Activated CD8-positive, alpha-beta memory T cell treated with anti-CD3 and anti-CD28 coated beads, Interleukin-2, amount 10 ng/mL, durations not matched to agents 7 days and 5 days (primary cell): Measurements from ENCODE around the gene PTPN3. TPM values are rescaled to one million over a fixed set of nuclear protein-coding genes. Genes with fewer than 3 reads are reported as not detected.
"Not testable (repeated sequence)": the region's sequence is repeated elsewhere in the genome, so short reads cannot be mapped to it uniquely, and the experiment has no call there.

Experiments
- ATAC-seq: fragments of 150-1000 bp; cut with Tn5 transposase; one replicate; pipeline ENCODE4 v1.10.0; 2021; ENCODE audit warnings: moderate library complexity
- CTCF ChIA-PET: fragments of 350-600 bp; sonication (Branson Sonifier 250); formaldehyde crosslinking; loops from one replicate; lab custom pipeline; 2021; ENCODE audit warnings: antibody characterized with exemption; lab: Charles Lee
- DNase-seq: peaks from one replicate; pipeline ENCODE4 v3.0.0-alpha.2; 2020
- H3K27ac Mint-ChIP-seq: one replicate; pipeline ENCODE4 v1.8.0; 2021; ENCODE audit warnings: mild to moderate bottlenecking, mixed read lengths
- H3K27me3 Mint-ChIP-seq: one replicate; pipeline ENCODE4 v1.8.0; 2021; ENCODE audit warnings: mixed read lengths
- H3K36me3 Mint-ChIP-seq: one replicate; pipeline ENCODE4 v1.8.0; 2021; ENCODE audit warnings: mild to moderate bottlenecking, mixed read lengths
- H3K4me1 Mint-ChIP-seq: one replicate; pipeline ENCODE4 v1.8.0; 2021; ENCODE audit warnings: mixed read lengths
- H3K4me3 Mint-ChIP-seq: one replicate; pipeline ENCODE4 v1.8.0; 2021; ENCODE audit warnings: mild to moderate bottlenecking, moderate library complexity, mixed read lengths
- H3K9me3 Mint-ChIP-seq: one replicate; pipeline ENCODE4 v1.8.0; 2022; ENCODE audit warnings: low read depth, mixed read lengths
- total RNA-seq, 2 experiments: library from RNA; stranded (reverse); gene quantifications; one replicate each; pipeline ENCODE4 v1.2.3, GENCODE V29; 2021

The PTPN3 gene
- total RNA-seq, 2 experiments from 2014 or later: 0.50 to 4.1 TPM

- no peak for ATAC-seq
- Mint-ChIP-seq H3K4me3 (no peak overlapping the region), H3K27me3 (peaks cover 5% of the 10 kb centered on the region), H3K9me3 (no peaks in the 10 kb centered on the region), H3K27ac (no peak overlapping the region), H3K4me1 (no peaks in the 10 kb centered on the region), H3K36me3 (no peaks in the 10 kb centered on the region)
- no peak for DNase-seq
- CTCF ChIA-PET: interaction anchor here (0.5 to 1.1 kb wide), 2 partner anchors 17 to 160 kb away, joined by 3 read pairs; no protein-coding TSS in a partner anchor
Observed at GRCh38 chr9:109517901-109518377, 19.8 kb upstream of the PTPN3 start.

- H3K27ac Mint-ChIP-seq: no peak overlapping the region
- ATAC-seq (no peak), DNase-seq (no peak)
- H3K4me1 Mint-ChIP-seq: no peaks in the 10 kb centered on the region
- no peak overlapping the region for H3K4me3 Mint-ChIP-seq
- H3K36me3 Mint-ChIP-seq: no peaks in the 10 kb centered on the region
- CTCF ChIA-PET: interaction anchor here (0.6 kb wide), 1 partner anchor 610 kb away, joined by 3 read pairs; no protein-coding TSS in a partner anchor
- H3K9me3 Mint-ChIP-seq: no peaks in the 10 kb centered on the region
- peaks cover 9% of the 10 kb centered on the region for H3K27me3 Mint-ChIP-seq
Observed at GRCh38 chr9:109513871-109514270, 15.8 kb upstream of the PTPN3 start.

- ATAC-seq: no peak
- no peaks in the 10 kb centered on the region for H3K9me3 Mint-ChIP-seq
Observed at GRCh38 chr9:109512170-109512756, 14.2 kb upstream of the PTPN3 start.

GRCh38 chr9:109510506-109510905 is 12.4 kb upstream of the PTPN3 start:
- Mint-ChIP-seq H3K9me3 (no peaks in the 10 kb centered on the region), H3K4me3 (no peak overlapping the region), H3K36me3 (no peaks in the 10 kb centered on the region), H3K27me3 (peaks cover 10% of the 10 kb centered on the region), H3K4me1 (no peaks in the 10 kb centered on the region), H3K27ac (no peak overlapping the region)
- CTCF ChIA-PET: no interaction called here
- ATAC-seq (no peak), DNase-seq (no peak)

More at GRCh38 chr9:109512170-109512756, 14.2 kb upstream of the PTPN3 start:
- no peak overlapping the region for H3K27ac Mint-ChIP-seq
- no peaks in the 10 kb centered on the region for H3K4me1 Mint-ChIP-seq
- CTCF ChIA-PET: interaction anchor here (1.1 kb wide), 1 partner anchor 42 kb away, joined by 3 read pairs; no protein-coding TSS in a partner anchor
- no peaks in the 10 kb centered on the region for H3K36me3 Mint-ChIP-seq
- H3K27me3 Mint-ChIP-seq: peaks cover 12% of the 10 kb centered on the region
- DNase-seq: no peak
- no peak overlapping the region for H3K4me3 Mint-ChIP-seq

- H3K27ac Mint-ChIP-seq, H3K27me3 Mint-ChIP-seq, H3K4me1 Mint-ChIP-seq, H3K4me3 Mint-ChIP-seq, CTCF ChIA-PET, ATAC-seq, H3K9me3 Mint-ChIP-seq, H3K36me3 Mint-ChIP-seq, DNase-seq: not testable (repeated sequence)
Observed at GRCh38 chr9:109510042-109510441, 11.9 kb upstream of the PTPN3 start.

GRCh38 chr9:109509611-109510010 is 11.5 kb upstream of the PTPN3 start:
- Mint-ChIP-seq H3K27ac (no peak overlapping the region), H3K36me3 (no peaks in the 10 kb centered on the region), H3K9me3 (no peaks in the 10 kb centered on the region), H3K4me1 (no peaks in the 10 kb centered on the region), H3K27me3 (peaks cover 13% of the 10 kb centered on the region), H3K4me3 (no peak overlapping the region)
- CTCF ChIA-PET: no interaction called here
- DNase-seq (no peak), ATAC-seq (no peak)

GRCh38 chr9:109507421-109507838 is 9.3 kb upstream of the PTPN3 start:
- ATAC-seq (no peak), DNase-seq (no peak)
- Mint-ChIP-seq H3K36me3 (no peaks in the 10 kb centered on the region), H3K27ac (no peak overlapping the region), H3K4me1 (no peaks in the 10 kb centered on the region), H3K27me3 (peaks cover 20% of the 10 kb centered on the region), H3K9me3 (no peaks in the 10 kb centered on the region), H3K4me3 (no peak overlapping the region)
- CTCF ChIA-PET: no interaction called here

GRCh38 chr9:109506097-109506712 is 8.1 kb upstream of the PTPN3 start:
- no peak overlapping the region for H3K4me3 Mint-ChIP-seq
- no peak for ATAC-seq
- H3K27me3 Mint-ChIP-seq: peaks cover 28% of the 10 kb centered on the region
- no peak overlapping the region for H3K27ac Mint-ChIP-seq
- H3K36me3 Mint-ChIP-seq: no peaks in the 10 kb centered on the region
- H3K9me3 Mint-ChIP-seq: no peaks in the 10 kb centered on the region
- CTCF ChIA-PET: no interaction called here
- DNase-seq: no peak
- no peaks in the 10 kb centered on the region for H3K4me1 Mint-ChIP-seq

- no peaks in the 10 kb centered on the region for H3K9me3 Mint-ChIP-seq
- H3K27me3 Mint-ChIP-seq: peaks cover 39% of the 10 kb centered on the region
- CTCF ChIA-PET: no interaction called here
Observed at GRCh38 chr9:109504689-109505088, 6.6 kb upstream of the PTPN3 start.

GRCh38 chr9:109500421-109500974 is 2.4 kb upstream of the PTPN3 start:
- DNase-seq (no peak), ATAC-seq (no peak)
- H3K36me3 Mint-ChIP-seq: peaks cover 5% of the 10 kb centered on the region
- peaks cover 67% of the 10 kb centered on the region for H3K27me3 Mint-ChIP-seq
- H3K4me3 Mint-ChIP-seq: no peak overlapping the region
- H3K4me1 Mint-ChIP-seq: peaks cover 7% of the 10 kb centered on the region
- CTCF ChIA-PET: interaction anchor here (1.2 kb wide), 1 partner anchor 17 kb away, joined by 3 read pairs; no protein-coding TSS in a partner anchor
- H3K9me3 Mint-ChIP-seq: peaks cover 2% of the 10 kb centered on the region
- no peak overlapping the region for H3K27ac Mint-ChIP-seq

More at GRCh38 chr9:109504689-109505088, 6.6 kb upstream of the PTPN3 start:
- DNase-seq (no peak), ATAC-seq (no peak)
- H3K4me3 Mint-ChIP-seq: no peak overlapping the region
- no peaks in the 10 kb centered on the region for H3K36me3 Mint-ChIP-seq
- H3K4me1 Mint-ChIP-seq: no peaks in the 10 kb centered on the region
- no peak overlapping the region for H3K27ac Mint-ChIP-seq

GRCh38 chr9:109499631-109500410 is 1.7 kb upstream of the PTPN3 start:
- CTCF ChIA-PET: no interaction called here
- H3K36me3 Mint-ChIP-seq: peaks cover 5% of the 10 kb centered on the region
- H3K9me3 Mint-ChIP-seq: peaks cover 2% of the 10 kb centered on the region
- DNase-seq: no peak
- ATAC-seq: no peak
- no peak overlapping the region for H3K4me3 Mint-ChIP-seq
- peaks cover 7% of the 10 kb centered on the region for H3K4me1 Mint-ChIP-seq
- H3K27ac Mint-ChIP-seq: no peak overlapping the region
- H3K27me3 Mint-ChIP-seq: peaks cover 68% of the 10 kb centered on the region

- DNase-seq (no peak), ATAC-seq (no peak)
- H3K9me3 Mint-ChIP-seq: peaks cover 2% of the 10 kb centered on the region
- H3K27ac Mint-ChIP-seq: no peak overlapping the region
- H3K36me3 Mint-ChIP-seq: peaks cover 5% of the 10 kb centered on the region
- CTCF ChIA-PET: interaction anchor here (2.4 kb wide), 1 partner anchor 58 kb away, joined by 6 read pairs; no protein-coding TSS in a partner anchor
- peaks cover 72% of the 10 kb centered on the region for H3K27me3 Mint-ChIP-seq
- H3K4me3 Mint-ChIP-seq: no peak overlapping the region
- H3K4me1 Mint-ChIP-seq: peaks cover 7% of the 10 kb centered on the region
Observed at GRCh38 chr9:109499093-109499630, 1.1 kb upstream of the PTPN3 start.
